ENCODE data around the gene HOXB4.
A peak's percentile ranks its signal among the peaks of the same experiment; 100 is the strongest.
"Not testable (repeated sequence)": the region's sequence is repeated elsewhere in the genome, so short reads cannot be mapped to it uniquely, and the experiment has no call there.

HOXB4 gene

DNA sequence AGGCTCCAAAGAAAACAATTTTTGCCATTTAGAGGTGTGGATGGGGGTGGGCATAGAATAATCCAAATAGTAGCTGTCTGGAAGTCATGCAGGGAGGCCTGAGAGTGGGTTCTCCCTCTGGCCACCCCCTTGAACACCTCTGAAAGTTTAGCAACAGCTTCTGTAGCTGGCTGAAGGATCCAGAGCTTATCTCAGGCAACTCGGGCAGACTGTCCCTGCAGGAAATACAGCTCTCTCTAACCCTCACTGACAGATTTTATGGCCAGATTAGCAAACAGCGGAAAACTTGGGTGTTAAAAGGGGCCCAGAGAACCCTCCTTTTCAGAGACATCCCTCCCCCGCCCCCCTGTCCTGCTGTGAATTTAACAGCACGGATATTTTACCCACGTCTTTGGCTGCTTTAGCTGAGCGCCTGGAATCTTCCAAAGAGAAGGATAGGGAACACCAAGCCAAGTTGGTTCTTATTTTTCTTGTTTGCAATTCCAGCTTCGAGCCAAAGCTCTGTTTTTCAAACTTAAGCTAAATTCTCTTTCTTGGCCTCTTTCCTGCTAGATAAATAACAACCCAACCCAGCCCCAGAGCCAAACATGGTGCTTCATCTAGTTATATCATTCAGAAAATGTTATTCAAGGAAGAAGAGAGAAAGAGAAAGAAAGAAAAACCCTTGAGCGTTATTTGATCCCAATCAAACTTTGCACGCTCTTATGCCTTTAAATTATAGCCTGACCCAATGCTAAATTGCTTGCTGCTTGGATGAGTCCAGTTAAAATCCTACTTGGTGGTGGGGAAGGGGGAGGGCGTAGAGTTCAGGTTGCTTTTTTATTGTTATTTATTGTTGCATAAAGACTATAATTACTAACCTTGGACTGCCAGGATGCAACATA, 31.0 kb downstream of the HOXB4 start:
- DNase-seq (ENCODE audit: low read depth in 2 of 2), result no peak

GRCh38 chr17:48546137-48546923, 31.8 kb downstream of the HOXB4 start:
- DNase-seq (ENCODE audit: low read depth in 2 of 2), result no peak

DNA sequence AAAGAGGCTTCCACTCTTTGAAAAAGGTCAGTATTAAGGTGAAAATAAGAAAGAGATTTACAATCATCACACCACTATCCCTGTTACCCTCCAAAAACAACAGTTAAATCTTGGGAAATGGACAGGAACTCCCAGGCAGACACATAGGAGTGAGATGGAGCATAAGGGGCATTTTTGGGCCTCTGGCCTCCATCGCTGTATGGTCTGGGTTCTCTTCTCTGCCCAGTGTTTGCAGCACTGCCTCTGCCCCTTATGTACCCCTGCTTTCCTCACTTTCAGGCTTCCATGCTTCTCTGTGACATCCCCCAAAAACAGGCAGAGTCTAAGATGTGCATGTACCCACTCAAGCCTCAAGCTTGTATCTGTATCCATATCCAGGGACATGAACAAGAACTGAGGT, 32.6 kb downstream of the HOXB4 start:
- no peak for DNase-seq (ENCODE audit: low read depth in 2 of 2)

DNA sequence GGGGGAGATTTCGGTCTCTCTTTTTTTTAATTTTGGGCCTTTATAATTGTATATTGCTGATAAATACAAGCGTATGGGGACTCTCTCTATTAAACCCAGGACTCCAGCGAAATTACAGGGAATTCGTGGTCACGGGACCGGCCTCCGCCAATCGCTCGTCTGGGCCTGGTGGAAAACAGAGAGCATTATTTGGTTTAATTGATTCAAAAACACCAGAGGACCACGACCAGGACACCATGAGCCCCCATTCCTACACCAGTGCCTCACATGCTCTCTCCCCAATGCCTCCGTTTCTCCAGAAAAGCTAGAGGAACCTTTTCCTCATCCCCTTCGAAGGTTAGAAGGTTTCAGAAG, 33.2 kb downstream of the HOXB4 start, which contains the start of gene HOXB2:
TSS of gene HOXB2 (minus strand) at position 88 of the 354 bp plus-strand sequence. CDS start 198 bp downstream, outside the sequence.
- DNase-seq (ENCODE audit: low read depth in 2 of 2), result no peak

DNA sequence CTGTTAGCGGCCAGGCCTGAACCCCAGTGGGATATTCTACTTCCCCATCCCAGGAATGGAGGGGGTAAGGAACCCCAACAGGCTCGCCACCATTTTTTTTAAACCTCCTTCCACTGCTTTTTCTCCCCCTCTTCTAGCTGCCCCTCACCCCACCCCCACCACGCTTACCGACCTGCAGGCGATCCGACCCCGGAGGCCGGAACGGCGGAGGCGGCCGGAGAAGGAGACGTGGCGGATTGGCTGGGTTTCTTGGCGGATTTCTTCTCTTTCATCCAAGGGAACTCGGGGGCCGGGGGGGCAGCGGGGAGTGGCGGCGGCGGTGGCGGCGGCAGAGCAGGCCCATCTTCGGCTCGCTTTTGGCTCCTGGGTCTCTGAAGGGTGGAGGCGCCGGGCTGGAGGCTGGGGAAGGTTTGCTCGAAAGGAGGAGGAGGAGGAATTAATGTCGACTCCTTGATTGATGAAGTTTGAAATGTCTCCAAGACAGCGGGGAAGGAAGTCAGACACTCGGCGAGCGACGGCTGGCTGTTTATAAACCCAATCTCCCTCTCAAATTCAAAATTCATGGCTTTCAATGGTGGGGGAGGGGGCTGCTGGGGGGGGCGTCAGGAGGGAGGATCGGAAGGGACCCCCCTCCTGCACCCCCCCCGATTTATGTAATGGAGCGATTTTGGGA, 33.7 kb downstream of the HOXB4 start:
- peak in 1 of 2 donors; percentile 19 for DNase-seq (ENCODE audit: low read depth in 2 of 2)

GRCh38 chr17:48543854-48544348, 34.2 kb downstream of the HOXB4 start:
- DNase-seq (ENCODE audit: low read depth in 2 of 2), result no peak

GRCh38 chr17:48543107-48543853, 34.9 kb downstream of the HOXB4 start:
- DNase-seq (ENCODE audit: low read depth in 2 of 2), result peak; percentile 18 to 41

DNA sequence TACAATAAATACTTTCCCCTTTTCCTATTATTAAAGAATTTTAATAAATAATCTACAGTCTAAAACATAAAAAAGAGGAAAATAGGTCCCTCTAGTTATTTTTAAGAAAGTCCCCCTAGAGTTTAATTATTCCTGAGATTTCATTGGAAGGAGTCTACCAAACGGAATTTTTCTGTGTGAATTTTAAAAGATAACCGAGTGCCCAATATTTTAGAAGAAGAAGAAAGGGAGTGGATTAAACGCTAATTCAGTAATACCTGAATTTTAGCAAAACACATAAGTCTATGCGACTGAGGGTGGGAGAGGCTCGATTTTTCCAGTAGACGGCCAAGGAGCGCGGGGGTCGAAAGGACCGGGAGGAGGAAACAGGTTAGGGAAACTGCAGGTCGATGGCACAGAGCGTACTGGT, 35.4 kb downstream of the HOXB4 start:
- DNase-seq (ENCODE audit: low read depth in 2 of 2), result no peak

GRCh38 chr17:48542114-48542656, 36.0 kb downstream of the HOXB4 start:
- DNase-seq (ENCODE audit: low read depth in 2 of 2), result no peak

GRCh38 chr17:48541577-48542113, 36.5 kb downstream of the HOXB4 start:
- no peak for DNase-seq (ENCODE audit: low read depth in 2 of 2)

GRCh38 chr17:48541036-48541576, 37.0 kb downstream of the HOXB4 start:
- DNase-seq (ENCODE audit: low read depth in 2 of 2), result no peak

- DNase-seq (ENCODE audit: low read depth in 2 of 2), result no peak
Observed at GRCh38 chr17:48540213-48540612, 37.9 kb downstream of the HOXB4 start.

- DNase-seq (ENCODE audit: low read depth in 2 of 2), result no peak
Observed at GRCh38 chr17:48539177-48539576, 39.0 kb downstream of the HOXB4 start.

GRCh38 chr17:48537316-48537715, 40.8 kb downstream of the HOXB4 start:
- DNase-seq (ENCODE audit: low read depth in 2 of 2), result no peak

- DNase-seq (ENCODE audit: low read depth in 2 of 2), result not testable (repeated sequence)
Observed at GRCh38 chr17:48535793-48536559, 42.2 kb downstream of the HOXB4 start.

DNA sequence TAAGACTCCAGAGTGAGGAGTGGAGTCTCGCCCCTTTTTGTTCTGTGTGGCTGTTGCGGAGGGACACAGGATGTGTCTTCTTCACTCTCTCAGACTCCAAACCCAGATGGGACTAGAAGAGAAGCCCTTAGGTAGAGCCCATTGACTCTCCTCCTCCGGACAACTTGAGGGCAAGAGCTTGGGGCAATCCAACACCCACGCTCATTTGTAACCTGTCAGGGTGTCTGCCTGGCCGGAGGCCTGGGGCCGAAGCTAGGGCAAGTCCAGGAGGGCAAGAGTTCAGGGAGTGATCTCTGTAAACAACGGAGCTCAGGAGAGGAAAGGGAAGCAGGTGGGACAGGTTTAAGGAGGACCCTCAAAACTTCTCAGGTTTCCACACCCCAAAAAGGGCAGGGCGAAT, 45.9 kb downstream of the HOXB4 start:
- DNase-seq (ENCODE audit: low read depth in 2 of 2), result no peak

GRCh38 chr17:48530887-48531272, 47.3 kb downstream of the HOXB4 start, which contains the start of gene HOXB1:
Gene HOXB1, minus strand, starts transcription at chr17:48531011. Its CDS starts 107 bp downstream, at chr17:48530904.
- no peak for DNase-seq (ENCODE audit: low read depth in 2 of 2)

DNA sequence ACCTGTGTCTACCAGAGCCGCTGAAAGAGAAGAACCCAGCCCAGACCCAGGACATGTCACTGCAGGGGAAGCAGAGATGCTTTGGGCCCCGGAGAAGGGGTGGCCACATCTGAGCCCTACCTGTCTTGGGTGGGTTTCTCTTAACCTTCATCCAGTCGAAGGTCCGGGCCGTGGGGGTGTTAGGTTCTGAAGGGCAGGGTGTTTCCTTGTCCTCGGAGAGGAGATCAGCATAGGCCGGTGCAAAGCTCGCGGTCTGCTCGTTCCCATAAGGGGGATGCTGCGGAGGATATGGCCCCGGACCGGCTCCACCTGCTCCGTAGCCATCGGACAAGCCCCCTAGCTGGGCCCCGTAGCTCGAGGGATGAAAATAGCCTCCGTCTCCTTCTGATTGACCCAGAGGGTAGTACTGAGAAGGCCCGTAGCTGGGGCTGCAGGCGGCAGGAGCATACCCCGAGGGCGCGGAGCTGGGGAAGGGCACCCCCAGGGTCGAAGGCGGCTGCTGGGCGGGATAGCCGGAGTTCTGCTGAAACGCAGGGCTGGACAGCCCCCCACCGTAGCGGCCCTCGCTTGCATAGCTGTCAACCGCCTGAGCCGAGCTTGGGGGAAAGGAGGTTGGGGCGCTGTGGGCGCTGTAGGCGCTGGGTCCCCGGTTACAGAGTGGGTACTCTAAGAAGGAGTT, 47.8 kb downstream of the HOXB4 start:
- DNase-seq (ENCODE audit: low read depth in 2 of 2), result no peak

DNA sequence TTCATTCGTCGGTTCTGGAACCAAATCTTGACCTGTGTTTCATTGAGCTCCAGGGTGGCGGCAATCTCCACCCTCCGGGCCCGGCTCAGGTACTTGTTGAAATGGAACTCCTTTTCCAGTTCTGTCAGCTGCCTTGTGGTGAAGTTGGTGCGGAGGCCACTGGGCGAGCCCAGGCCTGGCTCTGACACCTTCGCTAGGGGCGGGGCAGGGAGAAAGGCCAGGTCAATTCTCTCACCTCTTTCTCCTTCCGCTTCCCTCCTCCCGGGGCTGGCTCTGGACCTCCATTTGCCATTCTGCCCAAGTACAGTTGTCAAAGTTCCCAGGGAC, 48.5 kb downstream of the HOXB4 start:
- DNase-seq (ENCODE audit: low read depth in 2 of 2), result no peak

All from stimulated activated CD8-positive, alpha-beta memory T cell treated with anti-CD3 and anti-CD28 coated beads, Interleukin-15, amount 100 ng/mL, for 48 hours (primary cell).